K562 (cell line): ENCODE measurements around the gene FAM240A. TPM values are rescaled to one million over a fixed set of nuclear protein-coding genes. Genes with fewer than 3 reads are reported as not detected.

Source experiments
- DPF2 ChIP-seq: fragments of 450-650 bp; IDR thresholded peaks from 2 replicates; pipeline ENCODE4 v1.6.1; 2016
- EP300 ChIP-seq: IDR thresholded peaks from 2 replicates; pipeline ENCODE4 v1.6.1; 2012; ENCODE audit warnings: low read length, improper control_type of control experiment
- FIP1L1 ChIP-seq: fragments of 200-400 bp; formaldehyde crosslinking; IDR thresholded peaks from 2 replicates; pipeline ENCODE4 v1.6.1; 2018; ENCODE audit warnings: mild to moderate bottlenecking, low read depth, low read length; ENCODE audit not compliant: poor library complexity, severe bottlenecking
- HIVEP1 ChIP-seq: fragments of 250-450 bp; sonication (Bioruptor Pico); IDR thresholded peaks from 2 replicates; pipeline ENCODE4 v1.4.0; 2020; ENCODE audit warnings: mild to moderate bottlenecking
- JUN ChIP-seq, 2 experiments: sonication (generic) in 1 of 2; formaldehyde crosslinking in 1 of 2; IDR thresholded peaks; 2 replicates each; pipeline versions ENCODE4 v1.6.1 to v1.8.0; 2012 to 2022; ENCODE audit warnings: borderline replicate concordance in 2 of 2, mild to moderate bottlenecking in 2 of 2, improper control_type of control experiment in 1 of 2, low read depth in 1 of 2, low read length in 1 of 2, missing genetic modification reagents in 1 of 2
- MEF2A ChIP-seq: IDR thresholded peaks from 2 replicates; pipeline ENCODE4 v1.6.1; 2011; ENCODE audit warnings: low read depth, mild to moderate bottlenecking, low read length, moderate library complexity; ENCODE audit not compliant: control insufficient read depth
- NCOA1 ChIP-seq: fragments of 450-650 bp; IDR thresholded peaks from 2 replicates; pipeline ENCODE4 v1.6.1; 2016; ENCODE audit warnings: low read depth
- NCOA4 ChIP-seq: fragments of 450-650 bp; IDR thresholded peaks from 2 replicates; pipeline ENCODE4 v1.6.1; 2018; ENCODE audit warnings: mild to moderate bottlenecking; ENCODE audit not compliant: partially characterized antibody
- STAT5A ChIP-seq: IDR thresholded peaks from 2 replicates; pipeline ENCODE4 v1.6.1; 2012; ENCODE audit warnings: low read length, inconsistent platforms, borderline replicate concordance
- ZNF274 ChIP-seq: IDR thresholded peaks from 2 replicates; pipeline ENCODE4 v1.6.1; 2011; ENCODE audit warnings: low read depth, mild to moderate bottlenecking, low read length, moderate library complexity, borderline replicate concordance
- ZNF586 ChIP-seq: fragments of 450-650 bp; formaldehyde crosslinking; conservative IDR thresholded peaks from 2 replicates; pipeline ENCODE4 v1.4.0; 2020; ENCODE audit warnings: mild to moderate bottlenecking, moderate library complexity
- polyA plus RNA-seq, 8 experiments: library from polyadenylated mRNA; depleted of rRNA in 4 of 8; stranded (reverse) in 5 of 8; unstranded in 3 of 8; fragments of >200 nt; fragmentation: Nextera tagmentation in 2 of 8; fragmentation: Illumina TruSeq in 1 of 8; extraction: Ambion mirVana in 2 of 8; extraction: Trizol in 1 of 8; gene quantifications; 2 replicates each; pipeline versions ENCODE4 v1.2.1 to v1.2.3, GENCODE V29; 2011 to 2014; ENCODE audit warnings: inconsistent platforms in 1 of 8, missing spikeins in 1 of 8
- total RNA-seq, 7 experiments: library from RNA; depleted of rRNA in 6 of 7; stranded (reverse); fragments of >200 nt in 6 of 7; fragmentation: Illumina TruSeq in 2 of 7; extraction: Trizol in 2 of 7; gene quantifications; 2 replicates each; pipeline versions ENCODE4 v1.2.1 to v1.2.3, GENCODE V29; 2011 to 2021; ENCODE audit warnings: low replicate concordance in 1 of 7
- TF ChIP-seq, protein P1 (sequence below): fragments of 200-800 bp; sonication (Bioruptor generic); IDR thresholded peaks from 2 replicates; pipeline ENCODE4 v1.6.1; 2017; ENCODE audit warnings: missing genetic modification characterization, missing compliant biosample characterization
- TF ChIP-seq, protein P2 (sequence below): sonication (generic); formaldehyde crosslinking; IDR thresholded peaks from 2 replicates; pipeline ENCODE4 v1.8.0; 2023; ENCODE audit warnings: mild to moderate bottlenecking, missing genetic modification reagents
- TF ChIP-seq, protein P3 (sequence below): fragments of 450-650 bp; IDR thresholded peaks from 2 replicates; pipeline ENCODE4 v1.6.1; 2017; ENCODE audit warnings: antibody characterized with exemption, mild to moderate bottlenecking
- TF ChIP-seq, protein P4 (sequence below): fragments of 250-450 bp; sonication (Bioruptor Pico); IDR thresholded peaks from 2 replicates; pipeline ENCODE4 v1.4.0; 2020; ENCODE audit warnings: mild to moderate bottlenecking, moderate library complexity

FAM240A gene
- total and polyA plus RNA-seq, 9 of the 15 experiments (the other 6 are each of a cell fraction or from before 2014, with no cell fraction given): not detected

DNA sequence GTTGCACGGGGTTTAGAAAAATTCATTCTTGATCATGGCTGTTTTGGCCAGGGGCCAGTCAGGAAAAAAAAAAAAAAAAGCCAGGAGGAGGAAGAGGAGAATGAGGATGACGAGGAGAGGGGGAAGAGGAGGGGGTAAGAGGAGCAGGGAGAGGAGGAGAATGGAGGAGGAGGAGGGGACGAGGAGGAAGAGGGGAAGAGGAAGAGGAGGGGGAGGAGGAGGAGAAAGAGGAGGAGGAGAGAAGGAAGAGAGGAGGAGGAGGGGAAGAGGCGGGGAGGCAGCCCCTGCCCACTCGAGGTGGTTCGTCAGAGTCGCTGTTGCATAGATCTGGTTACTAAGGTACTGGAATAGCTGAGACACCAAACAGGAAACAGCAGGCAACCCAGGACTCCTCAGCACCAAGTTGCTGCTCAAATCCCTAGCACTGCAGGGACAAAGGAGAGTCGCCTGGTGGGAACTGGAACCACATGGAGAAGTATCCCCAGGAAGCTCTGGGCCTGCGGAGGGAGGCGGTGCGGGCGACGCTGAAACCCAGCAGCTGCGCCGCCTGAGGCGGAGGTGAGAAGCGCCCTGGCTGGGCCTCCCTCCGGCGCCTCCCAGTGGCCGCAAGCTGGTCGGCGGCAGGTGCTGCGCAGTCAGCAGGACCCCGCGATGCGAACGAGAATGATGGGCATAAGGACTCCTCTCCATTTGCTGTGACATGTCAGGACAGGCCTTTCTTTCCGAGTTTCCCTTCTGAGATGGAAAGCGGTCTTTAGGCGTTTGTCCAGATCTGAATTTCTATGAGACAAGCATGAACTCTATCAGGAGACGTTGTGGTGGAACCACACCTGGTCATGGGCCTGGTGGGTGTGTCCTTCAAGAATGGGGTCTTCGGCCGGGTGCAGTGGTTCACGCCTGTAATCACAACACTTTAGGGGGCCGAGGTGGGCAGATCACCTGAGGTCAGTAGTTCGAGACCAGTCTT lies 17.5 kb downstream of the FAM240A start (continued):
- TF ChIP-seq, protein P1, sequence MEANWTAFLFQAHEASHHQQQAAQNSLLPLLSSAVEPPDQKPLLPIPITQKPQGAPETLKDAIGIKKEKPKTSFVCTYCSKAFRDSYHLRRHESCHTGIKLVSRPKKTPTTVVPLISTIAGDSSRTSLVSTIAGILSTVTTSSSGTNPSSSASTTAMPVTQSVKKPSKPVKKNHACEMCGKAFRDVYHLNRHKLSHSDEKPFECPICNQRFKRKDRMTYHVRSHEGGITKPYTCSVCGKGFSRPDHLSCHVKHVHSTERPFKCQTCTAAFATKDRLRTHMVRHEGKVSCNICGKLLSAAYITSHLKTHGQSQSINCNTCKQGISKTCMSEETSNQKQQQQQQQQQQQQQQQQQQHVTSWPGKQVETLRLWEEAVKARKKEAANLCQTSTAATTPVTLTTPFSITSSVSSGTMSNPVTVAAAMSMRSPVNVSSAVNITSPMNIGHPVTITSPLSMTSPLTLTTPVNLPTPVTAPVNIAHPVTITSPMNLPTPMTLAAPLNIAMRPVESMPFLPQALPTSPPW: peak; percentile 47
- TF ChIP-seq NCOA4 (no peak), DPF2 (no peak), NCOA1 (no peak), EP300 (no peak), HIVEP1 (CRISPR knock-in tag) (no peak), MEF2A (no peak), ZNF586 (no peak), STAT5A (no peak), JUN (IDR thresholded peaks at IDR 0.05; ENCODE audit: borderline replicate concordance, low read depth, low read length) (no peak), JUN (CRISPR knock-in tag; IDR thresholded peaks at IDR 0.05; ENCODE audit: borderline replicate concordance) (no peak), FIP1L1 (no peak), ZNF274 (no peak)
- TF ChIP-seq, protein P2, sequence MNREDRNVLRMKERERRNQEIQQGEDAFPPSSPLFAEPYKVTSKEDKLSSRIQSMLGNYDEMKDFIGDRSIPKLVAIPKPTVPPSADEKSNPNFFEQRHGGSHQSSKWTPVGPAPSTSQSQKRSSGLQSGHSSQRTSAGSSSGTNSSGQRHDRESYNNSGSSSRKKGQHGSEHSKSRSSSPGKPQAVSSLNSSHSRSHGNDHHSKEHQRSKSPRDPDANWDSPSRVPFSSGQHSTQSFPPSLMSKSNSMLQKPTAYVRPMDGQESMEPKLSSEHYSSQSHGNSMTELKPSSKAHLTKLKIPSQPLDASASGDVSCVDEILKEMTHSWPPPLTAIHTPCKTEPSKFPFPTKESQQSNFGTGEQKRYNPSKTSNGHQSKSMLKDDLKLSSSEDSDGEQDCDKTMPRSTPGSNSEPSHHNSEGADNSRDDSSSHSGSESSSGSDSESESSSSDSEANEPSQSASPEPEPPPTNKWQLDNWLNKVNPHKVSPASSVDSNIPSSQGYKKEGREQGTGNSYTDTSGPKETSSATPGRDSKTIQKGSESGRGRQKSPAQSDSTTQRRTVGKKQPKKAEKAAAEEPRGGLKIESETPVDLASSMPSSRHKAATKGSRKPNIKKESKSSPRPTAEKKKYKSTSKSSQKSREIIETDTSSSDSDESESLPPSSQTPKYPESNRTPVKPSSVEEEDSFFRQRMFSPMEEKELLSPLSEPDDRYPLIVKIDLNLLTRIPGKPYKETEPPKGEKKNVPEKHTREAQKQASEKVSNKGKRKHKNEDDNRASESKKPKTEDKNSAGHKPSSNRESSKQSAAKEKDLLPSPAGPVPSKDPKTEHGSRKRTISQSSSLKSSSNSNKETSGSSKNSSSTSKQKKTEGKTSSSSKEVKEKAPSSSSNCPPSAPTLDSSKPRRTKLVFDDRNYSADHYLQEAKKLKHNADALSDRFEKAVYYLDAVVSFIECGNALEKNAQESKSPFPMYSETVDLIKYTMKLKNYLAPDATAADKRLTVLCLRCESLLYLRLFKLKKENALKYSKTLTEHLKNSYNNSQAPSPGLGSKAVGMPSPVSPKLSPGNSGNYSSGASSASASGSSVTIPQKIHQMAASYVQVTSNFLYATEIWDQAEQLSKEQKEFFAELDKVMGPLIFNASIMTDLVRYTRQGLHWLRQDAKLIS (CRISPR knock-in tag): no peak
- TF ChIP-seq, protein P3, sequence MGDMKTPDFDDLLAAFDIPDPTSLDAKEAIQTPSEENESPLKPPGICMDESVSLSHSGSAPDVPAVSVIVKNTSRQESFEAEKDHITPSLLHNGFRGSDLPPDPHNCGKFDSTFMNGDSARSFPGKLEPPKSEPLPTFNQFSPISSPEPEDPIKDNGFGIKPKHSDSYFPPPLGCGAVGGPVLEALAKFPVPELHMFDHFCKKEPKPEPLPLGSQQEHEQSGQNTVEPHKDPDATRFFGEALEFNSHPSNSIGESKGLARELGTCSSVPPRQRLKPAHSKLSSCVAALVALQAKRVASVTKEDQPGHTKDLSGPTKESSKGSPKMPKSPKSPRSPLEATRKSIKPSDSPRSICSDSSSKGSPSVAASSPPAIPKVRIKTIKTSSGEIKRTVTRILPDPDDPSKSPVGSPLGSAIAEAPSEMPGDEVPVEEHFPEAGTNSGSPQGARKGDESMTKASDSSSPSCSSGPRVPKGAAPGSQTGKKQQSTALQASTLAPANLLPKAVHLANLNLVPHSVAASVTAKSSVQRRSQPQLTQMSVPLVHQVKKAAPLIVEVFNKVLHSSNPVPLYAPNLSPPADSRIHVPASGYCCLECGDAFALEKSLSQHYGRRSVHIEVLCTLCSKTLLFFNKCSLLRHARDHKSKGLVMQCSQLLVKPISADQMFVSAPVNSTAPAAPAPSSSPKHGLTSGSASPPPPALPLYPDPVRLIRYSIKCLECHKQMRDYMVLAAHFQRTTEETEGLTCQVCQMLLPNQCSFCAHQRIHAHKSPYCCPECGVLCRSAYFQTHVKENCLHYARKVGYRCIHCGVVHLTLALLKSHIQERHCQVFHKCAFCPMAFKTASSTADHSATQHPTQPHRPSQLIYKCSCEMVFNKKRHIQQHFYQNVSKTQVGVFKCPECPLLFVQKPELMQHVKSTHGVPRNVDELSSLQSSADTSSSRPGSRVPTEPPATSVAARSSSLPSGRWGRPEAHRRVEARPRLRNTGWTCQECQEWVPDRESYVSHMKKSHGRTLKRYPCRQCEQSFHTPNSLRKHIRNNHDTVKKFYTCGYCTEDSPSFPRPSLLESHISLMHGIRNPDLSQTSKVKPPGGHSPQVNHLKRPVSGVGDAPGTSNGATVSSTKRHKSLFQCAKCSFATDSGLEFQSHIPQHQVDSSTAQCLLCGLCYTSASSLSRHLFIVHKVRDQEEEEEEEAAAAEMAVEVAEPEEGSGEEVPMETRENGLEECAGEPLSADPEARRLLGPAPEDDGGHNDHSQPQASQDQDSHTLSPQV: peak; percentile 79
- TF ChIP-seq, protein P4, sequence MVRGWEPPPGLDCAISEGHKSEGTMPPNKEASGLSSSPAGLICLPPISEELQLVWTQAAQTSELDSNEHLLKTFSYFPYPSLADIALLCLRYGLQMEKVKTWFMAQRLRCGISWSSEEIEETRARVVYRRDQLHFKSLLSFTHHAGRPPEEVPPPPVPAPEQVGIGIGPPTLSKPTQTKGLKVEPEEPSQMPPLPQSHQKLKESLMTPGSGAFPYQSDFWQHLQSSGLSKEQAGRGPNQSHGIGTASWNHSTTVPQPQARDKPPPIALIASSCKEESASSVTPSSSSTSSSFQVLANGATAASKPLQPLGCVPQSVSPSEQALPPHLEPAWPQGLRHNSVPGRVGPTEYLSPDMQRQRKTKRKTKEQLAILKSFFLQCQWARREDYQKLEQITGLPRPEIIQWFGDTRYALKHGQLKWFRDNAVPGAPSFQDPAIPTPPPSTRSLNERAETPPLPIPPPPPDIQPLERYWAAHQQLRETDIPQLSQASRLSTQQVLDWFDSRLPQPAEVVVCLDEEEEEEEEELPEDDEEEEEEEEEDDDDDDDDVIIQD (CRISPR knock-in tag): no peak
